Measurements from ENCODE around the gene BCL2. TPM values are rescaled to one million over a fixed set of nuclear protein-coding genes. Genes with fewer than 3 reads are reported as not detected.

The BCL2 gene
- total RNA-seq, 1 donor from 2014 or later, result 2.4 TPM

- no peak for FAIRE-seq
- Histone ChIP-seq H3K4me3 (ENCODE audit: low read depth, low read length) (no peak overlapping the region), H3K27me3 (ENCODE audit: control insufficient read depth, insufficient read depth, low read length) (no peaks in the 10 kb centered on the region), H3K36me3 (ENCODE audit: control insufficient read depth, insufficient read depth, low read length) (no peaks in the 10 kb centered on the region)
- no peak for DNase-seq (ENCODE audit: low read depth)
- no peak for TF ChIP-seq CTCF (IDR thresholded peaks at IDR 0.05; ENCODE audit: insufficient read depth, low read length, severe bottlenecking)
These were observed 211.6 kb downstream of the BCL2 start for GRCh38 chr18:63107931-63108330.

GRCh38 chr18:63107171-63107845 is 212.3 kb downstream of the BCL2 start:
- Histone ChIP-seq H3K27me3 (ENCODE audit: control insufficient read depth, insufficient read depth, low read length) (no peaks in the 10 kb centered on the region), H3K4me3 (ENCODE audit: low read depth, low read length) (no peak overlapping the region), H3K36me3 (ENCODE audit: control insufficient read depth, insufficient read depth, low read length) (no peaks in the 10 kb centered on the region)
- FAIRE-seq, result no peak
- TF ChIP-seq CTCF (IDR thresholded peaks at IDR 0.05; ENCODE audit: insufficient read depth, low read length, severe bottlenecking), result no peak
- DNase-seq (ENCODE audit: low read depth), result no peak

GRCh38 chr18:63106727-63107126 is 212.8 kb downstream of the BCL2 start:
- DNase-seq (ENCODE audit: low read depth) (no peak), FAIRE-seq (no peak)
- H3K36me3 ChIP-seq (ENCODE audit: control insufficient read depth, insufficient read depth, low read length), result no peaks in the 10 kb centered on the region
- H3K27me3 ChIP-seq (ENCODE audit: control insufficient read depth, insufficient read depth, low read length), result no peaks in the 10 kb centered on the region
- H3K4me3 ChIP-seq (ENCODE audit: low read depth, low read length), result no peak overlapping the region
- no peak for TF ChIP-seq CTCF (IDR thresholded peaks at IDR 0.05; ENCODE audit: insufficient read depth, low read length, severe bottlenecking)

GRCh38 chr18:63105636-63106316 is 213.8 kb downstream of the BCL2 start:
- Histone ChIP-seq H3K36me3 (ENCODE audit: control insufficient read depth, insufficient read depth, low read length) (no peaks in the 10 kb centered on the region), H3K27me3 (ENCODE audit: control insufficient read depth, insufficient read depth, low read length) (no peaks in the 10 kb centered on the region), H3K4me3 (ENCODE audit: low read depth, low read length) (no peak overlapping the region)
- TF ChIP-seq CTCF (IDR thresholded peaks at IDR 0.05; ENCODE audit: insufficient read depth, low read length, severe bottlenecking), result no peak
- FAIRE-seq (no peak), DNase-seq (ENCODE audit: low read depth) (no peak)

GRCh38 chr18:63104868-63105267 is 214.7 kb downstream of the BCL2 start:
- Histone ChIP-seq H3K27me3 (ENCODE audit: control insufficient read depth, insufficient read depth, low read length) (no peaks in the 10 kb centered on the region), H3K4me3 (ENCODE audit: low read depth, low read length) (no peak overlapping the region), H3K36me3 (ENCODE audit: control insufficient read depth, insufficient read depth, low read length) (no peaks in the 10 kb centered on the region)
- no peak for TF ChIP-seq CTCF (IDR thresholded peaks at IDR 0.05; ENCODE audit: insufficient read depth, low read length, severe bottlenecking)
- FAIRE-seq (no peak), DNase-seq (ENCODE audit: low read depth) (no peak)

Data from bronchial epithelial cell (primary cell).